ENCODE measurements around the gene UNC80.
"Not testable (repeated sequence)": the region's sequence is repeated elsewhere in the genome, so short reads cannot be mapped to it uniquely, and the experiment has no call there.

The UNC80 gene

GRCh38 chr2:209771474-209772289 is at the start of gene UNC80:
Gene UNC80, plus strand, starts transcription at chr2:209771832. Its CDS starts 241 bp downstream, at chr2:209772073.
- intact Hi-C loops (cut with DNase I) = loop anchor here (10.0 kb wide), 1 partner anchor 347 kb away; the partner anchor contains the start of gene MAP2
- peak; percentile 44 to 94 (median 70) for DNase-seq

- intact Hi-C loops (cut with DNase I) = no loop called here
- DNase-seq = no peak
These were observed 45.3 kb upstream of the UNC80 start for GRCh38 chr2:209726311-209726710.

GRCh38 chr2:209727077-209727476 is 44.6 kb upstream of the UNC80 start:
- DNase-seq = no peak
- intact Hi-C loops (cut with DNase I) = no loop called here

- intact Hi-C loops (cut with DNase I) = no loop called here
- DNase-seq = no peak
These were observed 36.8 kb upstream of the UNC80 start for GRCh38 chr2:209734805-209735204.

- intact Hi-C loops (cut with DNase I) = no loop called here
- DNase-seq = no peak
These were observed 29.7 kb upstream of the UNC80 start for GRCh38 chr2:209741953-209742352.

GRCh38 chr2:209753020-209753419 is 18.6 kb upstream of the UNC80 start:
- intact Hi-C loops (cut with DNase I) = no loop called here
- no peak for DNase-seq

GRCh38 chr2:209757163-209757562 is 14.5 kb upstream of the UNC80 start:
- intact Hi-C loops (cut with DNase I) = no loop called here
- DNase-seq = no peak

- intact Hi-C loops (cut with DNase I) = no loop called here
These were observed 10.1 kb upstream of the UNC80 start for GRCh38 chr2:209761566-209761965.

GRCh38 chr2:209762563-209762962 is 9.1 kb upstream of the UNC80 start:
- intact Hi-C loops (cut with DNase I) = no loop called here
- DNase-seq = no peak

More at GRCh38 chr2:209761566-209761965, 10.1 kb upstream of the UNC80 start:
- no peak for DNase-seq

- intact Hi-C loops (cut with DNase I) = no loop called here
- no peak for DNase-seq
These were observed 8.5 kb upstream of the UNC80 start for GRCh38 chr2:209763106-209763505.

- DNase-seq = no peak
- intact Hi-C loops (cut with DNase I) = no loop called here
These were observed 5.0 kb upstream of the UNC80 start for GRCh38 chr2:209766613-209767012.

GRCh38 chr2:209767316-209767715 is 4.3 kb upstream of the UNC80 start:
- no peak for DNase-seq
- intact Hi-C loops (cut with DNase I) = no loop called here

- no peak for DNase-seq
- intact Hi-C loops (cut with DNase I) = no loop called here
These were observed 3.1 kb upstream of the UNC80 start for GRCh38 chr2:209768557-209768956.

GRCh38 chr2:209772290-209772685 is 656 bp downstream of the UNC80 start:
- peak in 1 of 10 donors; percentile 5 for DNase-seq
- intact Hi-C loops (cut with DNase I) = loop anchor here (10.0 kb wide), 1 partner anchor 347 kb away; the partner anchor contains the start of gene MAP2

GRCh38 chr2:209773377-209773776 is 1.7 kb downstream of the UNC80 start:
- intact Hi-C loops (cut with DNase I) = loop anchor here (10.0 kb wide), 1 partner anchor 349 kb away; the partner anchor contains the start of gene MAP2
- DNase-seq = no peak

- DNase-seq = no peak
- intact Hi-C loops (cut with DNase I) = no loop called here
These were observed 15.8 kb downstream of the UNC80 start for GRCh38 chr2:209787416-209787815.

- DNase-seq = no peak
- intact Hi-C loops (cut with DNase I) = no loop called here
These were observed 17.3 kb downstream of the UNC80 start for GRCh38 chr2:209788925-209789324.

- intact Hi-C loops (cut with DNase I) = no loop called here
- DNase-seq = no peak
These were observed 18.6 kb downstream of the UNC80 start for GRCh38 chr2:209790066-209790728.

- intact Hi-C loops (cut with DNase I) = no loop called here
- DNase-seq = no peak
These were observed 19.5 kb downstream of the UNC80 start for GRCh38 chr2:209791151-209791550.

GRCh38 chr2:209795425-209795824 is 23.8 kb downstream of the UNC80 start:
- intact Hi-C loops (cut with DNase I) = not testable (repeated sequence)
- DNase-seq = peak in 2 of 10 donors; percentile 67 to 69

GRCh38 chr2:209805351-209805750 is 33.7 kb downstream of the UNC80 start:
- peak in 1 of 10 donors; percentile 41 for DNase-seq
- intact Hi-C loops (cut with DNase I) = no loop called here

- DNase-seq = no peak
- intact Hi-C loops (cut with DNase I) = no loop called here
These were observed 34.7 kb downstream of the UNC80 start for GRCh38 chr2:209806318-209806717.
